ENCODE results near the gene UBE2E2. TPM values are rescaled to one million over a fixed set of nuclear protein-coding genes. Genes with fewer than 3 reads are reported as not detected.

UBE2E2 gene
- polyA plus RNA-seq, 1 donor from 2014 or later = 19.8 TPM

DNA sequence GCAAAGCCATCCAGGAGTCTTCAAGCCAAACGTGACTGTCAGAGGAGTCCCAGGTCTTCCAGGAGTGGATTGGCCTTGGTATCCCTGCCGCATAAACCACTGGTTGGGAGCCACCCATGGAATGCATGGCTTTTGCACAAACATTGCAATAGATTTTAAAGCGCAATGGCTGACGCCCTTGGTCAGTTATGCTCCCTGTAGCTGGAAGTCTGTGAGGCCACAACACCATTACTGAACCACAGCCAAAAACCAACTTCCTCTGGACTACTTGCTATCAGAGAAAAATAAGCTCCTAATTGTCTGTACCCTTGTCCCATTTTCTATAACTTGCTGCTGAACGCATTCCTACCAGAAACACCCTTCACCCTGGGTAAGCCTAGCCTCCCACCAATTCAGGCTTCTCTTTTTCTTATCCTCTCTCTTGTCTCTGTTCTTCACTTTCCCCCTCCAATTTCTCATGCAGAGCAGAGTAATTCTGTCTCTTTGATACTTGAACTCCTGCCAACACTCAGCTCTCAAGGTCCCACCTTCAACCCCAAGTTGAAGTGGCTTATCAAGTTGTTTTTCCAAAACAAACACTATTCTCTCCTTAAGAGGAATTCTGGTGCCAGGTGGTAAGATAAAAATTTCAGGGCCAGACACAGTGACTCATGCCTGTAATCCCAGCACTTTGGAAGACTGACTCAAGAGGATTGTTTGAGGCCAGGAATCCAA is 426.2 kb downstream of the UBE2E2 start:
- Histone ChIP-seq H3K4me2 (ENCODE audit: low read length) (no peak overlapping the region), H3K27me3 (ENCODE audit: insufficient read depth, low read depth, low read length) (no peaks in the 10 kb centered on the region), H3K9ac (ENCODE audit: low read length) (no peak overlapping the region), H3K36me3 (ENCODE audit: insufficient read depth, low read length) (no peaks in the 10 kb centered on the region), H3K9me3 (ENCODE audit: low read length) (no peaks in the 10 kb centered on the region), H4K20me1 (ENCODE audit: insufficient read depth) (no peaks in the 10 kb centered on the region), H2AFZ (ENCODE audit: low read depth, low read length) (no peak overlapping the region), H3K9me2 (ENCODE audit: insufficient read depth, low read length) (no peaks in the 10 kb centered on the region), H3K79me2 (replicated peaks; ENCODE audit: insufficient read depth, low read length) (no peaks in the 10 kb centered on the region), H3F3A (ENCODE audit: insufficient read depth, low read length, poor library complexity, severe bottlenecking) (no peaks in the 10 kb centered on the region), H3K27ac (ENCODE audit: low read length) (no peak overlapping the region), H3K4me3 (ENCODE audit: low read length) (no peak overlapping the region)
- TF ChIP-seq, protein P1, sequence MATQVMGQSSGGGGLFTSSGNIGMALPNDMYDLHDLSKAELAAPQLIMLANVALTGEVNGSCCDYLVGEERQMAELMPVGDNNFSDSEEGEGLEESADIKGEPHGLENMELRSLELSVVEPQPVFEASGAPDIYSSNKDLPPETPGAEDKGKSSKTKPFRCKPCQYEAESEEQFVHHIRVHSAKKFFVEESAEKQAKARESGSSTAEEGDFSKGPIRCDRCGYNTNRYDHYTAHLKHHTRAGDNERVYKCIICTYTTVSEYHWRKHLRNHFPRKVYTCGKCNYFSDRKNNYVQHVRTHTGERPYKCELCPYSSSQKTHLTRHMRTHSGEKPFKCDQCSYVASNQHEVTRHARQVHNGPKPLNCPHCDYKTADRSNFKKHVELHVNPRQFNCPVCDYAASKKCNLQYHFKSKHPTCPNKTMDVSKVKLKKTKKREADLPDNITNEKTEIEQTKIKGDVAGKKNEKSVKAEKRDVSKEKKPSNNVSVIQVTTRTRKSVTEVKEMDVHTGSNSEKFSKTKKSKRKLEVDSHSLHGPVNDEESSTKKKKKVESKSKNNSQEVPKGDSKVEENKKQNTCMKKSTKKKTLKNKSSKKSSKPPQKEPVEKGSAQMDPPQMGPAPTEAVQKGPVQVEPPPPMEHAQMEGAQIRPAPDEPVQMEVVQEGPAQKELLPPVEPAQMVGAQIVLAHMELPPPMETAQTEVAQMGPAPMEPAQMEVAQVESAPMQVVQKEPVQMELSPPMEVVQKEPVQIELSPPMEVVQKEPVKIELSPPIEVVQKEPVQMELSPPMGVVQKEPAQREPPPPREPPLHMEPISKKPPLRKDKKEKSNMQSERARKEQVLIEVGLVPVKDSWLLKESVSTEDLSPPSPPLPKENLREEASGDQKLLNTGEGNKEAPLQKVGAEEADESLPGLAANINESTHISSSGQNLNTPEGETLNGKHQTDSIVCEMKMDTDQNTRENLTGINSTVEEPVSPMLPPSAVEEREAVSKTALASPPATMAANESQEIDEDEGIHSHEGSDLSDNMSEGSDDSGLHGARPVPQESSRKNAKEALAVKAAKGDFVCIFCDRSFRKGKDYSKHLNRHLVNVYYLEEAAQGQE (IDR thresholded peaks at IDR 0.05; ENCODE audit: borderline replicate concordance) = no peak

DNA sequence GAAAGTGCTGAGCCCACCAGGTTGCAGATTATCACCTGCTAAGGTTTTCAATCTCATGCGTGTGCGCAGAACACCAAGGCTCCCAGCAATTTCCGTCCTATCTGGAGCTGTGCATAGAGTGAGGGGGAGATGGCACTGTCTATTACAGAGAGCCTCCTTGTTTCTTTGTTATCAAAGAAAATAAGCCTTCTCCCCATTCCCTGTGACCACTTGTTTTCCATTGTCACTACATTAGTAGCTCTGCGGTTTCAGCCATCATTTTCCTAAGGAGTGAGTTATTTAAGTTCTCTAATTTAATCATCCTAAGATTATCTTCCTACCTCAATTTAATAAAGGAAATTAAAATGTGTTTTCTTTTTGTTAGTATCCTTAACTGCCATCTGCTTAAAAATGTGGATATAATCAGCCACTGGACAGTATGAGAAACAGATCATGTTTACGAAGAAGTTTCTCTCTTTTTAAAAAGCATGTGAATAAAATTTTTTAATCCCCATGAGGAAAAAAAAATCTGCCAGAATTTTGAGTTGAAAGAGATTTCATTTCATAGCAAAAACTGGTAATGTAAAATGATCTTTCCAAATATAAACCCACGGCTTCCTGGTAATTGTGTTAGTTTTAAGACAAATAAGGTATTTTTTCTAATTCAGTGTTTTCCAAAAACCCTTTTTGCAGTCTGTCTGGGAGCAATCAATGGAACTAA is 430.3 kb downstream of the UBE2E2 start:
- Histone ChIP-seq H3K4me3 (ENCODE audit: low read length) (no peak overlapping the region), H2AFZ (ENCODE audit: low read depth, low read length) (no peak overlapping the region), H3K4me2 (ENCODE audit: low read length) (no peak overlapping the region), H3K79me2 (replicated peaks; ENCODE audit: insufficient read depth, low read length) (no peaks in the 10 kb centered on the region), H3K27me3 (ENCODE audit: insufficient read depth, low read depth, low read length) (no peaks in the 10 kb centered on the region), H4K20me1 (ENCODE audit: insufficient read depth) (no peaks in the 10 kb centered on the region), H3K9me3 (ENCODE audit: low read length) (no peaks in the 10 kb centered on the region), H3K9ac (ENCODE audit: low read length) (no peak overlapping the region), H3K36me3 (ENCODE audit: insufficient read depth, low read length) (no peaks in the 10 kb centered on the region), H3K9me2 (ENCODE audit: insufficient read depth, low read length) (no peaks in the 10 kb centered on the region), H3K27ac (ENCODE audit: low read length) (no peak overlapping the region), H3F3A (ENCODE audit: insufficient read depth, low read length, poor library complexity, severe bottlenecking) (no peaks in the 10 kb centered on the region)
- TF ChIP-seq, protein P1 (IDR thresholded peaks at IDR 0.05; ENCODE audit: borderline replicate concordance) = no peak
- TF ChIP-seq RAD21 (conservative IDR thresholded peaks at IDR 0.05) = no peak
- TF ChIP-seq SMC3 (conservative IDR thresholded peaks at IDR 0.05; ENCODE audit: poor library complexity) = no peak
- no peak for TF ChIP-seq EP300 (conservative IDR thresholded peaks at IDR 0.05; ENCODE audit: poor library complexity, severe bottlenecking)

DNA sequence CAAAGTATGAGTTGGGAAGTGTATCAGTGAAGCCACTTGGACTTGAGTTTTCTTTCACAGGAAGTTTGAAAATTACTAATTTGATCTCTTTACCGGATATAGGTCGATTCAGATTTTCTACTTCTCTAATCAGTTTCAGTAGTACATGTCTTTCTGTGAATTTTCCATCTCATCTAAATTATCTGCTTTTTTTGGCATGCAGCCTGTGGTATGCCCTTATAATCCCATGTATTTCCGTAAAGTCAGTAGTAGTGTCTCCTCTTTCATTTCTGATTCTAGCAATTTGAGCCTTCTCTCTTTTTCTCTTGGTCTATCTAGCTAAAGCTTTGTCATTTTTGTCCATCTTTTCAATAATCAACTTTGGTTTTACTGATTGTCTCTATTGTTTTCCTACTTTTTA is 434.2 kb downstream of the UBE2E2 start:
- Histone ChIP-seq H4K20me1 (ENCODE audit: insufficient read depth) (no peaks in the 10 kb centered on the region), H3F3A (ENCODE audit: insufficient read depth, low read length, poor library complexity, severe bottlenecking) (no peaks in the 10 kb centered on the region), H3K27me3 (ENCODE audit: insufficient read depth, low read depth, low read length) (no peaks in the 10 kb centered on the region), H3K4me3 (ENCODE audit: low read length) (no peak overlapping the region), H3K4me2 (ENCODE audit: low read length) (no peak overlapping the region), H3K9me3 (ENCODE audit: low read length) (no peaks in the 10 kb centered on the region), H3K9me2 (ENCODE audit: insufficient read depth, low read length) (no peaks in the 10 kb centered on the region), H3K36me3 (ENCODE audit: insufficient read depth, low read length) (no peaks in the 10 kb centered on the region), H3K9ac (ENCODE audit: low read length) (no peak overlapping the region), H2AFZ (ENCODE audit: low read depth, low read length) (no peak overlapping the region), H3K79me2 (replicated peaks; ENCODE audit: insufficient read depth, low read length) (no peaks in the 10 kb centered on the region), H3K27ac (ENCODE audit: low read length) (no peak overlapping the region)
- TF ChIP-seq MXI1 (conservative IDR thresholded peaks at IDR 0.05; ENCODE audit: poor library complexity, severe bottlenecking) (no peak), SMC3 (conservative IDR thresholded peaks at IDR 0.05; ENCODE audit: poor library complexity) (no peak), EP300 (conservative IDR thresholded peaks at IDR 0.05; ENCODE audit: poor library complexity, severe bottlenecking) (no peak), EZH2 (IDR thresholded peaks at IDR 0.05; ENCODE audit: borderline replicate concordance, insufficient read depth, low read length, poor library complexity, severe bottlenecking) (no peak)
- TF ChIP-seq, protein P2, sequence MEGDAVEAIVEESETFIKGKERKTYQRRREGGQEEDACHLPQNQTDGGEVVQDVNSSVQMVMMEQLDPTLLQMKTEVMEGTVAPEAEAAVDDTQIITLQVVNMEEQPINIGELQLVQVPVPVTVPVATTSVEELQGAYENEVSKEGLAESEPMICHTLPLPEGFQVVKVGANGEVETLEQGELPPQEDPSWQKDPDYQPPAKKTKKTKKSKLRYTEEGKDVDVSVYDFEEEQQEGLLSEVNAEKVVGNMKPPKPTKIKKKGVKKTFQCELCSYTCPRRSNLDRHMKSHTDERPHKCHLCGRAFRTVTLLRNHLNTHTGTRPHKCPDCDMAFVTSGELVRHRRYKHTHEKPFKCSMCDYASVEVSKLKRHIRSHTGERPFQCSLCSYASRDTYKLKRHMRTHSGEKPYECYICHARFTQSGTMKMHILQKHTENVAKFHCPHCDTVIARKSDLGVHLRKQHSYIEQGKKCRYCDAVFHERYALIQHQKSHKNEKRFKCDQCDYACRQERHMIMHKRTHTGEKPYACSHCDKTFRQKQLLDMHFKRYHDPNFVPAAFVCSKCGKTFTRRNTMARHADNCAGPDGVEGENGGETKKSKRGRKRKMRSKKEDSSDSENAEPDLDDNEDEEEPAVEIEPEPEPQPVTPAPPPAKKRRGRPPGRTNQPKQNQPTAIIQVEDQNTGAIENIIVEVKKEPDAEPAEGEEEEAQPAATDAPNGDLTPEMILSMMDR (IDR thresholded peaks at IDR 0.05; ENCODE audit: poor library complexity, severe bottlenecking) = no peak
